Subcutaneous abdominal adipose tissue (tissue), 5 donors: Measurements from ENCODE around the gene GSDMA.
A peak's percentile ranks its signal among the peaks of the same experiment; 100 is the strongest.

Source experiments
- H3K27ac ChIP-seq: one replicate; pipeline ENCODE4 v1.7.0; 2013; ENCODE audit warnings: low read depth, mild to moderate bottlenecking, inconsistent platforms, low read length, moderate library complexity
- H3K27me3 ChIP-seq, 5 donors: one replicate each; pipeline ENCODE4 v1.7.0; 2013; ENCODE audit warnings: low read length in 5 of 5, inconsistent platforms in 1 of 5; ENCODE audit not compliant: control insufficient read depth in 5 of 5, insufficient read depth in 4 of 5
- H3K36me3 ChIP-seq, 5 donors: one replicate each; pipeline ENCODE4 v1.7.0; 2013; ENCODE audit warnings: low read length in 5 of 5; ENCODE audit not compliant: control insufficient read depth in 5 of 5, insufficient read depth in 5 of 5
- H3K4me1 ChIP-seq, 5 donors: one replicate each; pipeline ENCODE4 v1.7.0; 2013; ENCODE audit warnings: low read length in 5 of 5, mild to moderate bottlenecking in 3 of 5, moderate library complexity in 1 of 5; ENCODE audit not compliant: control insufficient read depth in 5 of 5, insufficient read depth in 5 of 5
- H3K4me3 ChIP-seq, 5 donors: one replicate each; pipeline ENCODE4 v1.7.0; 2013; ENCODE audit warnings: low read length in 5 of 5, low read depth in 1 of 5
- H3K9ac ChIP-seq, 5 donors: one replicate each; pipeline ENCODE4 v1.7.0; 2013; ENCODE audit warnings: low read length in 5 of 5, mild to moderate bottlenecking in 4 of 5, moderate library complexity in 3 of 5
- H3K9me3 ChIP-seq, 5 donors: one replicate each; pipeline ENCODE4 v1.7.0; 2013; ENCODE audit warnings: low read length in 5 of 5; ENCODE audit not compliant: control insufficient read depth in 5 of 5
- donor health status: healthy.
- donor health status: healthy.
- donor health status: healthy.
- donor health status: healthy.
- donor health status: healthy.

The GSDMA gene

DNA sequence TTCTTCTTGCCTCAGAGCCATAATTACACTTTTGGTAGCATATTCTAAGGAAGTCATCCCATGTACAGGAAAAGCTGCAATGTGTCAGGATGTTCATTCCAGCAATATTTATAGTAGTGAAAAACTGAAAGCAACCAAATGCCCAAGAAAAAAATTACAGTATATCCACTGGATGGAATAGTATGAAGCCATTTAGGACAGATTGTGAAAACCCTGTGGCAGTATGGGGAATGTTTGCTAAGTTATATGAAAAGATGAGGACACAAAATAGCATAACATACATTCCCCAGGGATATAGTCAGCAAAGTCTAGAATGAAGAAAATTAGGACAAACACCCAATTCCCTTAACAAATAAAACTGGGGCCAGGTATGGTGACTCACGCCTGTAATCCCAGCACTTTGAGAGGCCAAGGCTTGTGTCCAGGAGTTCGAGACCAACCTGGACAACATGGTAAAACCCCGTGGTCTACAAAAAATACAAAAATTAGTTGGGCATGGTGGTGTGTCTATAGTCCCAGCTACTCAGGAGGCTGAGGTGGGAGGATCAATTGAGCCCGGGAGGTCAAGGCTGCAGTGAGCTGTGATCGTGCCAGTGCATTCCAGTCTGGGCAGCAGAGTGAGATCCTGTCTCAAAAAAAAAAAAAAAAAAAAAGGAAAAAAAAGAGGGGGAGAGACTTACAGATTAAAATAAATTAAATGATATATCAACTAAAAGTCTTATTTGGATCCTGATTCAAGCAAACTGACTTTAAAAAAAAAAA lies 33.0 kb upstream of the GSDMA start:
- peaks cover 12 to 44% (median 41%) of the 10 kb centered on the region in 5 donors for H3K4me1 ChIP-seq
- no peaks in the 10 kb centered on the region for H3K27me3 ChIP-seq
- H3K9me3 ChIP-seq, result no peaks in the 10 kb centered on the region
- H3K27ac ChIP-seq, result peak overlapping the region; percentile 97
- no peaks in the 10 kb centered on the region for H3K36me3 ChIP-seq
- no peak overlapping the region for H3K4me3 ChIP-seq
- H3K9ac ChIP-seq, result no peak overlapping the region

- H3K36me3 ChIP-seq, result no peaks in the 10 kb centered on the region
- H3K9ac ChIP-seq, result no peak overlapping the region
- no peak overlapping the region for H3K27ac ChIP-seq
- H3K9me3 ChIP-seq, result no peaks in the 10 kb centered on the region
- no peak overlapping the region for H3K4me3 ChIP-seq
- no peaks in the 10 kb centered on the region for H3K27me3 ChIP-seq
- H3K4me1 ChIP-seq, result peaks cover 5 to 10% (median 7%) of the 10 kb centered on the region in 5 donors
These were observed 28.9 kb upstream of the GSDMA start for GRCh38 chr17:39933912-39934311.

- no peaks in the 10 kb centered on the region for H3K36me3 ChIP-seq
- no peak overlapping the region for H3K4me3 ChIP-seq
- H3K4me1 ChIP-seq, result peaks cover 3 to 6% (median 4%) of the 10 kb centered on the region in 5 donors
- no peak overlapping the region for H3K9ac ChIP-seq
- H3K27me3 ChIP-seq, result no peaks in the 10 kb centered on the region
- no peaks in the 10 kb centered on the region for H3K9me3 ChIP-seq
- H3K27ac ChIP-seq, result no peak overlapping the region
These were observed 28.5 kb upstream of the GSDMA start for GRCh38 chr17:39934324-39934723.

GRCh38 chr17:39935909-39936308 lies 26.9 kb upstream of the GSDMA start:
- no peaks in the 10 kb centered on the region for H3K9me3 ChIP-seq
- H3K9ac ChIP-seq, result no peak overlapping the region
- H3K4me3 ChIP-seq, result no peak overlapping the region
- H3K36me3 ChIP-seq, result no peaks in the 10 kb centered on the region
- peaks cover 0 to 7% (median 5%) of the 10 kb centered on the region in 5 donors for H3K4me1 ChIP-seq
- H3K27me3 ChIP-seq, result no peaks in the 10 kb centered on the region
- H3K27ac ChIP-seq, result no peak overlapping the region

DNA sequence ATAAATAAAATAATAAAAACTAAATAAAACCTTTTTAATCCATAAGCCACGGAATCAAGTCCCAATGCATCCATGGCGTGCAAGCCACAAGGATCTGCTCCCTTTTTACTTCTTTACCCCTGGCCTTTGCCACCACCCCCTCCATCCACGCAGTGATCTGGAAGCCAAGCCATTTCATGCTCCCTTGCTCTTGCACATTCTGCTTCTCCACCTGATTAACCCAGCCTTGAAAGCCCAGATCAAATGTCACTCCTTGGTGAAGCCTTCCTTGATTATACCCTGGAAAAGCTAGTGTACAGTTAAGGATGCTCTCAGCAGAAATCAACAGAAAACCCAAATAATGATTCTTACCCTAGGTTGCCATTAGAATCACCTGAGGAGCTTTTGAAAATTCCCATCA lies 25.4 kb upstream of the GSDMA start:
- peaks cover 0 to 7% (median 5%) of the 10 kb centered on the region in 5 donors for H3K4me1 ChIP-seq
- no peak overlapping the region for H3K4me3 ChIP-seq
- H3K36me3 ChIP-seq, result no peaks in the 10 kb centered on the region
- no peaks in the 10 kb centered on the region for H3K27me3 ChIP-seq
- no peaks in the 10 kb centered on the region for H3K9me3 ChIP-seq
- no peak overlapping the region for H3K27ac ChIP-seq
- H3K9ac ChIP-seq, result no peak overlapping the region

DNA sequence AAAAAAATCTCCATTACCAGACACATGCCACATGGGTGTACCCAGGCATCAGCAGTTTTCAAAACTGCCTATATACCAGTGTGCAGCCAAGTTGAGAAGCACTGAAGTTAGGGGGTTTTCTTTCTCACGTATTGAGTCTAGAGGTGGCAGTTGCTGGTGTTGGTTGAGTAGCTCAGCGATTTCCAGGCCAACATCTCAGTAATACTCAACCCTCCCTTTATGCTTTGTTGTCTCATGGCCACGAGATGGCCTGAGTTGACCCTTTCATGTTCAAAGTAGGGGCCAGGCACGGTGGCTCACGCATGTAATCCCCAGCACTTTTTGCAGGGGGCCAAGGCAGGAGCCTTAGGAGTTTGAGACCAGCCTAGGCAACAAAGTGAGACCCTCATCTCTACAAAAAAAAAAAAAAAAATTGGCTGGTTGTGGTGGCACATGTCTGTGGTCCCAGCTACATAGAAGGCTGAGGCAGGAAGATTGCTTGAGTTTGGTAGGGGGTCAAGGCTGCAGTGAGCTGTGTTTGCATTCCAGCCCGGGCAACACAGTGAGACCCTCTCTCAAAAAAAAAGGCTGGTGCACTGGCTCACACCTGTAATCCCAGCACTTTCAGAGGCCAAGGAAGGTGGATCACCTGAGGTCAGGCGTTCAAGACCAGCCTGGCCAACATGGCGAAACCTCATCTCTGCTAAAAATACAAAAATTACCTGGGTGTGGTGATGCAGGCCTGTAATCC lies 24.5 kb upstream of the GSDMA start:
- H3K27me3 ChIP-seq, result peaks cover 0 to 2% (median 0%) of the 10 kb centered on the region in 5 donors
- H3K27ac ChIP-seq, result no peak overlapping the region
- no peaks in the 10 kb centered on the region for H3K36me3 ChIP-seq
- no peaks in the 10 kb centered on the region for H3K9me3 ChIP-seq
- peaks cover 0 to 7% (median 5%) of the 10 kb centered on the region in 5 donors for H3K4me1 ChIP-seq
- no peak overlapping the region for H3K9ac ChIP-seq
- H3K4me3 ChIP-seq, result no peak overlapping the region

- Histone ChIP-seq H3K4me3 (no peak overlapping the region), H3K36me3 (no peaks in the 10 kb centered on the region), H3K27me3 (peaks cover 0 to 2% (median 0%) of the 10 kb centered on the region in 5 donors), H3K27ac (no peak overlapping the region), H3K9me3 (no peaks in the 10 kb centered on the region), H3K9ac (peak overlapping the region in 1 of 5 donors; percentile 16), H3K4me1 (peaks cover 0 to 7% (median 5%) of the 10 kb centered on the region in 5 donors)
These were observed 23.7 kb upstream of the GSDMA start for GRCh38 chr17:39939106-39939505.

- peaks cover 0 to 7% (median 5%) of the 10 kb centered on the region in 5 donors for H3K4me1 ChIP-seq
- H3K9me3 ChIP-seq, result no peaks in the 10 kb centered on the region
- H3K27me3 ChIP-seq, result peaks cover 0 to 2% (median 0%) of the 10 kb centered on the region in 5 donors
- no peaks in the 10 kb centered on the region for H3K36me3 ChIP-seq
- no peak overlapping the region for H3K27ac ChIP-seq
- H3K4me3 ChIP-seq, result no peak overlapping the region
- peak overlapping the region in 1 of 5 donors; percentile 16 for H3K9ac ChIP-seq
These were observed 23.0 kb upstream of the GSDMA start for GRCh38 chr17:39939588-39940419.

GRCh38 chr17:39943702-39944392 lies 19.0 kb upstream of the GSDMA start:
- H3K9me3 ChIP-seq, result no peaks in the 10 kb centered on the region
- no peaks in the 10 kb centered on the region for H3K36me3 ChIP-seq
- H3K9ac ChIP-seq, result no peak overlapping the region
- H3K27me3 ChIP-seq, result peaks cover 0 to 2% (median 0%) of the 10 kb centered on the region in 5 donors
- H3K4me3 ChIP-seq, result no peak overlapping the region
- H3K4me1 ChIP-seq, result peaks cover 0 to 7% (median 5%) of the 10 kb centered on the region in 5 donors
- H3K27ac ChIP-seq, result no peak overlapping the region
